Muscle layer of duodenum (tissue), 2 donors: Measurements from ENCODE around the gene MAP4K2.
"Not testable (repeated sequence)": the region's sequence is repeated elsewhere in the genome, so short reads cannot be mapped to it uniquely, and the experiment has no call there.

Experiments used
- H3K27ac ChIP-seq: one replicate; pipeline ENCODE4 v1.7.0; 2013; ENCODE audit warnings: mild to moderate bottlenecking, low read length
- H3K27me3 ChIP-seq: one replicate; pipeline ENCODE4 v1.7.0; 2013; ENCODE audit warnings: low read depth, mild to moderate bottlenecking, control low read depth, low read length
- H3K36me3 ChIP-seq, 2 donors: one replicate each; pipeline ENCODE4 v1.7.0; 2013; ENCODE audit warnings: low read length in 2 of 2, control low read depth in 1 of 2, mild to moderate bottlenecking in 1 of 2; ENCODE audit not compliant: insufficient read depth in 2 of 2, control insufficient read depth in 1 of 2
- H3K4me1 ChIP-seq, 2 donors: one replicate each; pipeline ENCODE4 v1.7.0; 2013; ENCODE audit warnings: low read length in 2 of 2, mild to moderate bottlenecking in 2 of 2, control low read depth in 1 of 2, moderate library complexity in 1 of 2; ENCODE audit not compliant: insufficient read depth in 2 of 2, control insufficient read depth in 1 of 2
- H3K4me3 ChIP-seq, 2 donors: one replicate each; pipeline ENCODE4 v1.7.0; 2013; ENCODE audit warnings: low read length in 2 of 2, low read depth in 1 of 2, mild to moderate bottlenecking in 1 of 2
- H3K9me3 ChIP-seq, 2 donors: one replicate each; pipeline ENCODE4 v1.7.0; 2013; ENCODE audit warnings: low read length in 2 of 2, control low read depth in 1 of 2, mild to moderate bottlenecking in 1 of 2; ENCODE audit not compliant: control insufficient read depth in 1 of 2
- donor health status: healthy.

The MAP4K2 gene

DNA sequence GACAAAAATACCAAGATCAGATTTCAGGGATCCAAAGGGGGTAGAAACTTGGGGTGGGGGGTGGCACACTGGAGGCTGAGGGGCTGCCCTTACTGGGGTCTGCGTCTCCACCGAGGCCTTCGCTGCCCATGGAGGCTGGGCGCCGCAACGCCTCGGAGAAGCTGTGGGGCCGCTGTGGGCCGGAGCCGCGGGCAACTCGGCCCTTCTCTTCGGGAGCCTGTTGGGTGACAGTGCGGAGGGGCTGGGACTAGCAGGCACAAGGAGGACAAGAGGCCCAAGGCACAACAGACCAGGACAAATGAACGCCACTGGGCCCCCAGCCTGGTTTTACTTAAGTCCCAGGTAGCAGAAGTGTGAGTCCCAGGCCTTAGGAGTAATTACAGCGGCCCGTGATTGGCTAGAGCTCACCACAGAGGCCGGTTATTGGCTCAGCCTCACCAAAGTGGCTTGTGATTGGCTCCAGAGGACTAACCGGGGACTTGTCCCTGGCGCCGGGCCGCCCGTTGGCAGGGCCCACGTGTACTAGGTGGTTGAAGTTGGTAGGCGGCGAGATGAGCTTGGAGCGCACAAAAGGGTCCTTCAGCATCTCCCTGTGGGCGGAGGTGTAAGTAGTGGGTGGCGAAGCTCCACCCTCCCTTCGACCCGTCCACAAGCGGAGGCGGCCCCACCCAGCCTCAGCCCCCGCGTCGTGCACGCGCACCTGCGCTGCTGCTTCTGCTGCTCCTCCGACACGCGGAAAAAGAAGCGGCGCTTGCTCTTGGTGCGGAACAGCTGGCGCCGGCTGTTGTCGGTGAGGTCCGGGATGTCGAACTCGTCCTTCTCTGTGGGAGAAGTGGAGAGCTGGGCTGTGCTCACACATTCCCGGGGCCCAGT is 23.8 kb upstream of the MAP4K2 start:
- H3K27me3 ChIP-seq, result no peaks in the 10 kb centered on the region
- no peak overlapping the region for H3K27ac ChIP-seq
- H3K4me1 ChIP-seq, result no peaks in the 10 kb centered on the region
- H3K36me3 ChIP-seq, result no peaks in the 10 kb centered on the region
- no peaks in the 10 kb centered on the region for H3K9me3 ChIP-seq
- no peak overlapping the region for H3K4me3 ChIP-seq

DNA sequence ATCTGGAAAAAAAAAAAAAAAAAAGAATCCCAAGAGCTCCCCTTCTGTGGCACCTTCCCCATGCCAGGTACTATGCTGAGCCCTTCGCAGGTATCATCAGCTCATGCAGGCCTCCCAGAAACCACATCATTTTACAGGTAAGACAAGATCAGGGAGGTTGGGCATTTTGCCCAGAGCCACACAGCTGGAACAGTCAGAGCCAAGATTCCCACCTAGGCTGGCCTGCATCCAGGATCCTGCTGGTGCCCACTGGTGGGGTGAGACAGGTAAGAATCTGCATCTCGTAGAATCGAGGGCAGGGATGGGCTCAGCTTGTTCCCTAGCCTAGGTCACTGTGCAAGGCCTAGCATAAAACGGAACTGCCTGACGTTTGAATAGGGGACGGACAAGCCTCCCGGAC is 23.0 kb upstream of the MAP4K2 start:
- no peaks in the 10 kb centered on the region for H3K36me3 ChIP-seq
- no peaks in the 10 kb centered on the region for H3K9me3 ChIP-seq
- no peak overlapping the region for H3K4me3 ChIP-seq
- no peaks in the 10 kb centered on the region for H3K4me1 ChIP-seq
- H3K27ac ChIP-seq, result no peak overlapping the region
- no peaks in the 10 kb centered on the region for H3K27me3 ChIP-seq

DNA sequence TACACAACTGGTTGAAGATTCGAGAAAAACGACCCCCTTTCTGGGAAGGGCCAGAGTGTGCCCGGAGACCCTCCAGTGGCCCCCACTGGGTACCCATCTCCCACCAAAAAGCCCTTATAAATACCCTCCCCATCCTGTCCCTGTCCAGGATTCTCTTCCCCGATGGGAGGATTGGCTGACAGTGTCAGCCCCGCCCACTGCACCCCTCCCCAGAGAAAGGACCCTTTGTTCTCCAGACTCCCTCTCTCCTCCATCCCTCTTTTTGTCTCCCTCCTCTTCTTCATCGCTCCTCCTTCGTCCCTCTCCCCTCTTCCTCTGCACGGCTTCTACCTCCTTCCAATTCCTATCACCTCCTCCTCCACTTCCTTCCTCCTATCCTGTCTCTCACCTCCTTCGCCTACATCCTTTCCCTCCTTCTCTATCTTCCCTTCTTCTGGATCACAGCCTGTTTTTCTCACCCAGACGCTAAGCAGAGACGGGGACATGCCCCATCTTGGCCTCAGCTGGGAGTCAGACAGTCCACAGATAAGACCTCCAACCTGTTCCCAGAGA is 20.6 kb upstream of the MAP4K2 start:
- Histone ChIP-seq H3K27ac (no peak overlapping the region), H3K36me3 (no peaks in the 10 kb centered on the region), H3K4me1 (no peaks in the 10 kb centered on the region), H3K9me3 (no peaks in the 10 kb centered on the region), H3K27me3 (no peaks in the 10 kb centered on the region), H3K4me3 (no peak overlapping the region)

DNA sequence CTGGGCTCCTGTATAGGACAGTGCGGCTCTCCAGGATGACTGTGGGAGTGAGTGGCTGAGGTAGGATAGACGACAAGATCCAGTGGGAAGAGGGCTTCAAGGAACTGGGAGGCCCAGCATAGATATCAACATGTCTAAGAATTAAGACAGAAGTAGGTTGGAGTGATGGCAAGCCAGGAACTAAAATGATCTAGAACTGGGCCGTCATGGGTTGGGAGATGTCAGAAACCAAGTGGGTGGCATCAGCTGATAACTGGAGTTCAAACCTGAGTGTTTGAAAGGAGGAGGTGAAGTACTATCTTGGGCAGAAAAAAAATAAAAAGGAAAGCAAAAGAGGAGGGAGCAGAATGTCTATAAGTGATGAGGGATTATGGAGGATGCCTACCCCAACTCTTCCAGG is 14.5 kb upstream of the MAP4K2 start:
- Histone ChIP-seq H3K4me3 (no peak overlapping the region), H3K27me3 (no peaks in the 10 kb centered on the region), H3K9me3 (no peaks in the 10 kb centered on the region), H3K36me3 (no peaks in the 10 kb centered on the region), H3K27ac (no peak overlapping the region), H3K4me1 (no peaks in the 10 kb centered on the region)

DNA sequence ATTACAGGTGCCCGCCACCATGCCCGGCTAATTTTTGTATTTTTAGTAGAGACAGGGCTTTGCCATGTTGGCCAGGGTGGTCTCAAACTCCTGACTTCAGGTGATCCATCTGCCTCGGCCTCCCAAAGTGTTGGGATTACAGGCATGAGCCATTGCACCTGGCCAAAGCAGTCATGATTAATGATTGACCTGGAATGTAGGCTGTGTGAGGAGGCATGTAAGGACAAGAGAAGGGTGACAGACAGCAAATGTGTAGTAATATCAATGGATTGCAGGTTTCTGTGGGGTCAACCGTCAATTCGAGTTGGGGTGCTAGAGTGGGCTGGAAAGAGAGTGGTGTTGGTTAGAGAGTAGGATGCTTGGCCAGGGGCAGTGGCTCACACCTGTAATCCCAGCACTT is 12.4 kb upstream of the MAP4K2 start:
- H3K9me3 ChIP-seq, H3K27ac ChIP-seq, H3K4me3 ChIP-seq, H3K27me3 ChIP-seq, H3K4me1 ChIP-seq, H3K36me3 ChIP-seq: not testable (repeated sequence)

DNA sequence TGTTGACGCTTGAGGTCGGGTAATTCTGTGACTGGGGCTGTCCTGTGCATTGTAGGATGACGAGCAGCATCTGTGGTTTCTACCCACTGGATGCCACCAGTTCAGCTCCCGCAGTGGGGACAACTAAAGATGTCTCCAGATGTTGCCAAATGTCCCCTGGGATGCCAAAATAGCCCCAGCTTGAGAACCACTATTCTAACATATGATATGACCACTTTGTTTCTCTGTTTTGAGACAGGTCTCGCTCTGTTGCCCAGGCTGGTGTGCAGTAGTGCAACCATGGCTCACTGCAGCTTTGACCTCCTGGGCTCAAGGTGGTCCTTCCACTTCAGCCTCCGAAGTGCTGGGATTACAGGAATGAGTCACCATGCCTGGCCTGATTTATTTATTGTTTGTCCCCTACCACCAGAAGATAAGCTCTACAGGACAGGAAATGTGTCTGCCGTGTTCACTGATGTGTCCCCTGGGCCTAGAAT is 11.7 kb upstream of the MAP4K2 start:
- H3K27me3 ChIP-seq, result no peaks in the 10 kb centered on the region
- no peak overlapping the region for H3K27ac ChIP-seq
- H3K9me3 ChIP-seq, result no peaks in the 10 kb centered on the region
- H3K4me1 ChIP-seq, result peaks cover 0 to 7% of the 10 kb centered on the region in 2 donors
- no peaks in the 10 kb centered on the region for H3K36me3 ChIP-seq
- no peak overlapping the region for H3K4me3 ChIP-seq

DNA sequence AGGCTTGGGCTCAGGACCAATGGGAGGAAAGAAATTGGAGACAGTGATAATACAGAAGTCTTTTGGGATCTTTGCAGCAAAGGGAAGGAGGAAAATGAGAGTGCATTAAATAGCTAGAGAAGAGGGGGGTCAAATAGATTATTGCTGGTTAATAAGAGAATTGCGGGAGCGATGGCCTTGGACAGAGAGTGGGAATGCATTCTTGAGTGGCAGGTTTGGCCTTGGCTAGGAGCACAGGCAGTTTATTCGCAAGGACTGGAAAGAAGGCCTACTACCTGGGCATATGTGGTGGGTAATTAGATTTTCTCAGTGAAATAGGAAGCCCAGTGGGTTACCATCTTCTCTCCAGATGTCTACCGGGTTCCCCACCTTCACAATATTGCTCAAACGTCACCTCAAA is 10.8 kb upstream of the MAP4K2 start:
- no peak overlapping the region for H3K4me3 ChIP-seq
- no peaks in the 10 kb centered on the region for H3K36me3 ChIP-seq
- no peaks in the 10 kb centered on the region for H3K27me3 ChIP-seq
- no peak overlapping the region for H3K27ac ChIP-seq
- H3K4me1 ChIP-seq, result peaks cover 5 to 16% of the 10 kb centered on the region in 2 donors
- no peaks in the 10 kb centered on the region for H3K9me3 ChIP-seq

DNA sequence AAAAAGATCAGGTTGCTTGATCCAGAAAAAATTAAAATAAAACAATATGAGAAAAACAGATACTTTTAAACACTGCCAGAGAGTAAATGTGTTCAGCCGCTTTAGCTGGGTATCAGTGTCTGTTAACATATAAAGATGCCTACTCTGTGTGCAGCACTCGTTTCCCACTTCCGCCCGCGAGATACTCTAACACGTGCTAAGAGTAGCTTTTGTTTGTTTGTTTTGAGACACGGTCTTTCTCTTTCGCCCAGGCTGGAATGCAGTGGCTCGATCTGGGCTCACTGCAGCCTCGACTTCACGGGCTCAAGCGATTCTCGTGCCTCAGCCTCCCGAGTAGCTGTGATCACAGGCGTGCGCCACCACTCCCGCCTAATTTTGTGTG is 7.9 kb upstream of the MAP4K2 start:
- peak overlapping the region; percentile 64 to 90 for H3K4me3 ChIP-seq
- H3K36me3 ChIP-seq, result peaks cover 0 to 12% of the 10 kb centered on the region in 2 donors
- no peak overlapping the region for H3K27ac ChIP-seq
- H3K9me3 ChIP-seq, result no peaks in the 10 kb centered on the region
- peaks cover 5 to 19% of the 10 kb centered on the region in 2 donors for H3K4me1 ChIP-seq
- no peaks in the 10 kb centered on the region for H3K27me3 ChIP-seq

DNA sequence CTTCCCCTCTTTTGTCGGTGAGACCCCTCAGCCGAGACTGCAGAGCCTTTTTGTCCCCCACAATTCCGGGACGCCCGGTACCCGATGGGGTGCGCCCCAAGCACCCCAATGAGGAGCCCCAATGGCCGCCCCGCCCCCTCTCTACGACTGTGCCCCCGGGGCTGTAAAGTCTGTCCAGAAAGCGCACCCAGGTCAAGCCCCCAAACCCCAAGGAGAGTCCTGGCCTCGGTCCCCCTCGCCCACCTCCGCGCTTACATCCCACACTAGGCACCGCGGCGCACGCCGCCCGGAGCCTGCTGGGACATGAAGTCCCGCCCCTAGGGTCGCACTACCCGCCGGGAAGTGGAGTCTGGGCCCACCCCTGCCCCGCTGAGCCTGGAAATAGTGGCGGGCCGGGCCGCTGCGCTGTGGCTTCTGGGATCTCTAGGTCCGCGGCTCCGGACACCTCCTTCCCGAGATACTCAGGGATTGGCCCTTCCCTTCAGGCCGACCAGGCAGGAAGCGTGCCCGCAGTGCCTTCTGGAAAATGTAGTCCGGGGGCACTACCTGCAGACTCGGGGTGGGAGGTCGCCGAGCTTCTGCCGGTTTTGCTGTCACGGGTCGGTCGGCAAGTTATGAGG is 7.4 kb upstream of the MAP4K2 start, which contains the start of gene MEN1:
Gene MEN1 (minus strand): TSS at position 281 of the 620 bp plus-strand sequence. CDS start 442 bp downstream, outside the sequence.
- Histone ChIP-seq H3K4me1 (peaks cover 5 to 19% of the 10 kb centered on the region in 2 donors), H3K9me3 (no peaks in the 10 kb centered on the region), H3K4me3 (peak within 1 kb of the TSS; percentile 64 to 90), H3K27ac (peak within 1 kb of the TSS; percentile 16), H3K27me3 (no peaks in the 10 kb centered on the region), H3K36me3 (peaks cover 1 to 16% of the 10 kb centered on the region in 2 donors)

DNA sequence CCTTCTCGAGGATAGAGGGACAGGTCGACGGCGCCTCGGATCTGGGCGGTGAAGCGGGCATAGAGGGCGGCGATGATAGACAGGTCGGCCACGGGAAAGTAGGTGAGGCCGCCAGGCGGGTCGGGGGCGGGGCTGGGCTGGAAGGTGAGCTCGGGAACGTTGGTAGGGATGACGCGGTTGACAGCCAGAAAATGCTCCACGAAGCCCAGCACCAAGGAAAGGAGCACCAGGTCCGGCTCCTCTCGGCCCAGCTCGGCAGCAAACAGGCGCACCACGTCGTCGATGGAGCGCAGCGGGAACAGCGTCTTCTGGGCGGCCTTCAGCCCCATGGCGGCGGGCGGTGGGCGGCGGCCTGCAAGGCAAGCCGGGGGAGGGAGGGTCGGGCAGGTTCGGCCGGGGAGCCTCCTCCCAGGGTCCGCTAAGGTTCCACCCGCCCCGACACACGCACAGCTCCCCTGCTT is 6.8 kb upstream of the MAP4K2 start:
- H3K27ac ChIP-seq, result no peak overlapping the region
- H3K36me3 ChIP-seq, result peaks cover 2 to 22% of the 10 kb centered on the region in 2 donors
- peaks cover 5 to 20% of the 10 kb centered on the region in 2 donors for H3K4me1 ChIP-seq
- H3K4me3 ChIP-seq, result peak overlapping the region; percentile 64 to 90
- no peaks in the 10 kb centered on the region for H3K9me3 ChIP-seq
- H3K27me3 ChIP-seq, result no peaks in the 10 kb centered on the region

DNA sequence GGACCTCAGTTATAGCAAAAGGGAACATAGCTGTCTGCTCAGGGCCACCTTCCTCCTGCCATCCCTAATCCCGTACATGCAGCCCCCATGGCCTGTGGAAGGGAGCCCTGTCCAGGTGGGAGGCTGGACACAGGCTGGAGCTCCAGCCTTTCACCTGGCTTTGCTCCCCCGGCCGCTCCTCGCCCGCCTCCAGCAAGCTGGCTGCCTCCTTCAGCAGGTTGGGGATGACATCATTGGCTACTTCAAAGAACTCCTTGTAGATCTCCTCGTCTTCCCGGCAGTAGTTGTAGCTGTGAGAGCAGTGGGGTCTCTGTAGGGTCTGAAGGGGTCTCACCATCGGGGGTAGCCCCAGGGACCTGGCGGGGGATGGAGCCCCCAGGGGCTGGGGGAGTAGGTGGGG is 2.5 kb upstream of the MAP4K2 start:
- H3K9me3 ChIP-seq, result no peaks in the 10 kb centered on the region
- no peak overlapping the region for H3K27ac ChIP-seq
- H3K27me3 ChIP-seq, result no peaks in the 10 kb centered on the region
- H3K36me3 ChIP-seq, result peaks cover 2 to 27% of the 10 kb centered on the region in 2 donors
- H3K4me1 ChIP-seq, result peaks cover 10 to 40% of the 10 kb centered on the region in 2 donors
- H3K4me3 ChIP-seq, result no peak overlapping the region
